Parathyroid adenoma (tissue), 2 donors: ENCODE data around the gene FBXO46.

Experiments
- H2AFZ ChIP-seq: fragments of 300-600 bp; sonication (generic); one replicate; pipeline ENCODE4 v1.7.0; 2017; ENCODE audit warnings: antibody characterized with exemption, mild to moderate bottlenecking
- H3K27ac ChIP-seq: fragments of 300-600 bp; sonication (generic); one replicate; pipeline ENCODE4 v1.7.0; 2017
- H3K27me3 ChIP-seq: fragments of 300-600 bp; sonication (generic); one replicate; pipeline ENCODE4 v1.7.0; 2017; ENCODE audit warnings: low read length; ENCODE audit not compliant: control insufficient read depth, insufficient read depth
- H3K36me3 ChIP-seq: fragments of 300-600 bp; sonication (generic); one replicate; pipeline ENCODE4 v1.7.0; 2017; ENCODE audit warnings: low read length; ENCODE audit not compliant: control insufficient read depth, insufficient read depth
- H3K4me1 ChIP-seq: fragments of 300-600 bp; sonication (generic); one replicate; pipeline ENCODE4 v1.7.0; 2017; ENCODE audit warnings: control low read depth
- H3K4me2 ChIP-seq: fragments of 300-600 bp; sonication (generic); one replicate; pipeline ENCODE4 v1.7.0; 2017; ENCODE audit warnings: low read length
- H3K4me3 ChIP-seq: fragments of 300-600 bp; sonication (generic); one replicate; pipeline ENCODE4 v1.7.0; 2017; ENCODE audit warnings: low read depth, low read length
- H3K79me2 ChIP-seq: fragments of 300-600 bp; sonication (generic); one replicate; pipeline ENCODE4 v1.7.0; 2017; ENCODE audit warnings: control low read depth
- H3K9ac ChIP-seq: fragments of 300-600 bp; sonication (generic); one replicate; pipeline ENCODE4 v1.7.0; 2017; ENCODE audit warnings: mild to moderate bottlenecking
- H3K9me3 ChIP-seq: fragments of 300-600 bp; sonication (generic); one replicate; pipeline ENCODE4 v1.7.0; 2017; ENCODE audit warnings: low read length; ENCODE audit not compliant: control insufficient read depth
- CTCF ChIP-seq: fragments of 300-600 bp; sonication (generic); IDR thresholded peaks from one replicate; pipeline ENCODE4 v1.7.0; 2017; ENCODE audit warnings: antibody characterized with exemption, mild to moderate bottlenecking
- donor health status: primary hyperparathyroidism.

FBXO46 gene

GRCh38 chr19:45747513-45747912 lies 16.8 kb upstream of the FBXO46 start:
- no peaks in the 10 kb centered on the region for H3K9me3 ChIP-seq
- no peaks in the 10 kb centered on the region for H3K36me3 ChIP-seq
- H3K4me2 ChIP-seq, result no peak overlapping the region
- H3K27ac ChIP-seq, result no peak overlapping the region
- H3K4me1 ChIP-seq, result no peaks in the 10 kb centered on the region
- H3K4me3 ChIP-seq, result no peak overlapping the region
- no peak overlapping the region for H2AFZ ChIP-seq
- no peak overlapping the region for H3K9ac ChIP-seq
- TF ChIP-seq CTCF, result no peak
- H3K27me3 ChIP-seq, result no peaks in the 10 kb centered on the region
- H3K79me2 ChIP-seq, result no peaks in the 10 kb centered on the region

- Histone ChIP-seq H3K4me1 (no peaks in the 10 kb centered on the region), H3K9ac (no peak overlapping the region), H3K36me3 (no peaks in the 10 kb centered on the region), H3K27ac (no peak overlapping the region), H3K79me2 (no peaks in the 10 kb centered on the region), H3K4me2 (no peak overlapping the region), H3K4me3 (no peak overlapping the region), H3K27me3 (no peaks in the 10 kb centered on the region), H2AFZ (no peak overlapping the region), H3K9me3 (no peaks in the 10 kb centered on the region)
- TF ChIP-seq CTCF, result no peak
Observed at GRCh38 chr19:45746866-45747265, 16.2 kb upstream of the FBXO46 start.

GRCh38 chr19:45745606-45746005 lies 14.9 kb upstream of the FBXO46 start:
- no peak overlapping the region for H3K4me3 ChIP-seq
- H2AFZ ChIP-seq, result no peak overlapping the region
- TF ChIP-seq CTCF, result no peak
- H3K27me3 ChIP-seq, result no peaks in the 10 kb centered on the region
- H3K9me3 ChIP-seq, result no peaks in the 10 kb centered on the region
- no peaks in the 10 kb centered on the region for H3K4me1 ChIP-seq
- no peaks in the 10 kb centered on the region for H3K79me2 ChIP-seq
- H3K9ac ChIP-seq, result no peak overlapping the region
- H3K36me3 ChIP-seq, result no peaks in the 10 kb centered on the region
- H3K27ac ChIP-seq, result no peak overlapping the region
- H3K4me2 ChIP-seq, result no peak overlapping the region

- no peaks in the 10 kb centered on the region for H3K9me3 ChIP-seq
- H3K9ac ChIP-seq, result no peak overlapping the region
- H3K36me3 ChIP-seq, result no peaks in the 10 kb centered on the region
- no peaks in the 10 kb centered on the region for H3K4me1 ChIP-seq
- H3K4me2 ChIP-seq, result no peak overlapping the region
- TF ChIP-seq CTCF, result no peak
- H3K4me3 ChIP-seq, result no peak overlapping the region
- H3K79me2 ChIP-seq, result no peaks in the 10 kb centered on the region
- H3K27ac ChIP-seq, result no peak overlapping the region
- peak overlapping the region; percentile 18 for H2AFZ ChIP-seq
- no peaks in the 10 kb centered on the region for H3K27me3 ChIP-seq
Observed at GRCh38 chr19:45742969-45743368, 12.3 kb upstream of the FBXO46 start.

- H3K4me2 ChIP-seq, result no peak overlapping the region
- H3K36me3 ChIP-seq, result no peaks in the 10 kb centered on the region
- H3K27ac ChIP-seq, result no peak overlapping the region
- H3K9ac ChIP-seq, result no peak overlapping the region
- no peak for TF ChIP-seq CTCF
- no peak overlapping the region for H3K4me3 ChIP-seq
- H2AFZ ChIP-seq, result no peak overlapping the region
- no peaks in the 10 kb centered on the region for H3K79me2 ChIP-seq
- H3K27me3 ChIP-seq, result no peaks in the 10 kb centered on the region
- H3K9me3 ChIP-seq, result no peaks in the 10 kb centered on the region
- H3K4me1 ChIP-seq, result no peaks in the 10 kb centered on the region
Observed at GRCh38 chr19:45739498-45740439, 9.1 kb upstream of the FBXO46 start.
